K562 (cell line): ENCODE measurements around the gene TFAP2E. TPM values are rescaled to one million over a fixed set of nuclear protein-coding genes. Genes with fewer than 3 reads are reported as not detected.

Experiments
- ATF1 ChIP-seq, 2 experiments: fragments of 450-650 bp in 1 of 2; IDR thresholded peaks; 2 replicates each; pipeline ENCODE4 v1.6.1; 2016; ENCODE audit warnings: missing compliant biosample characterization in 1 of 2, missing genetic modification characterization in 1 of 2
- BCL6 ChIP-seq: fragments of 250-450 bp; sonication (Bioruptor Pico); IDR thresholded peaks from 2 replicates; pipeline ENCODE4 v1.4.0; 2020
- BRF1 ChIP-seq: IDR thresholded peaks from 3 replicates; pipeline ENCODE4 v1.6.1; 2011; ENCODE audit warnings: borderline replicate concordance, mild to moderate bottlenecking; ENCODE audit not compliant: insufficient read length; ENCODE audit errors: extremely low read depth
- GTF2F1 ChIP-seq: IDR thresholded peaks from 2 replicates; pipeline ENCODE4 v1.6.1; 2011; ENCODE audit warnings: low read depth, low read length, improper control_type of control experiment
- HNRNPUL1 ChIP-seq: fragments of 200-400 bp; formaldehyde crosslinking; IDR thresholded peaks from 2 replicates; pipeline ENCODE4 v1.6.1; 2017; ENCODE audit warnings: low read length
- KAT2B ChIP-seq: IDR thresholded peaks from one replicate; pipeline ENCODE4 v1.6.1; 2012; ENCODE audit warnings: low read depth, mild to moderate bottlenecking, control low read depth, inconsistent platforms, low read length, moderate library complexity
- MED1 ChIP-seq: sonication (generic); formaldehyde crosslinking; IDR thresholded peaks from 2 replicates; pipeline ENCODE4 v1.8.1; 2023; ENCODE audit warnings: missing genetic modification reagents, borderline replicate concordance
- NEUROD1 ChIP-seq: fragments of 150-350 bp; IDR thresholded peaks from 2 replicates; pipeline ENCODE4 v1.6.1; 2014; ENCODE audit warnings: borderline replicate concordance, low read length, low read depth; ENCODE audit not compliant: partially characterized antibody
- NR1H2 ChIP-seq: sonication (generic); formaldehyde crosslinking; IDR thresholded peaks from 2 replicates; pipeline ENCODE4 v1.4.0; 2020; ENCODE audit warnings: mild to moderate bottlenecking, missing genetic modification reagents
- PTRF ChIP-seq: fragments of 450-650 bp; IDR thresholded peaks from 2 replicates; pipeline ENCODE4 v1.6.1; 2016; ENCODE audit warnings: mild to moderate bottlenecking, missing genetic modification characterization, missing compliant biosample characterization
- SNRNP70 ChIP-seq: fragments of 200-400 bp; formaldehyde crosslinking; optimal IDR thresholded peaks from 2 replicates; pipeline ENCODE3; 2017; ENCODE audit warnings: low read depth, low read length
- XRCC5 ChIP-seq: fragments of 200-400 bp; formaldehyde crosslinking; IDR thresholded peaks from 2 replicates; pipeline ENCODE4 v1.6.1; 2017; ENCODE audit warnings: low read depth, mild to moderate bottlenecking, low read length
- ZC3H11A ChIP-seq: IDR thresholded peaks from 2 replicates; pipeline ENCODE4 v1.6.1; 2012; ENCODE audit warnings: low read depth, low read length, improper control_type of control experiment
- ZNF143 ChIP-seq: sonication (generic); formaldehyde crosslinking; IDR thresholded peaks from 2 replicates; pipeline ENCODE4 v1.9.0; 2022; ENCODE audit warnings: mild to moderate bottlenecking, missing genetic modification reagents
- ZNF165 ChIP-seq: fragments of 250-450 bp; sonication (Bioruptor Pico); IDR thresholded peaks from 2 replicates; pipeline ENCODE4 v1.4.0; 2020; ENCODE audit warnings: borderline replicate concordance
- ZNF695 ChIP-seq: fragments of 450-650 bp; formaldehyde crosslinking; IDR thresholded peaks from 2 replicates; pipeline ENCODE4 v1.4.0; 2020; ENCODE audit warnings: mild to moderate bottlenecking, moderate library complexity
- ZNF766 ChIP-seq: fragments of 200-800 bp; sonication (Bioruptor generic); conservative IDR thresholded peaks from 2 replicates; pipeline ENCODE4 v1.6.1; 2016; ENCODE audit warnings: missing genetic modification characterization, missing compliant biosample characterization
- ZNF785 ChIP-seq: fragments of 250-450 bp; sonication (Bioruptor Pico); IDR thresholded peaks from 2 replicates; pipeline ENCODE4 v1.4.0; 2020; ENCODE audit warnings: mild to moderate bottlenecking
- polyA plus RNA-seq, 8 experiments: library from polyadenylated mRNA; depleted of rRNA in 4 of 8; stranded (reverse) in 5 of 8; unstranded in 3 of 8; fragments of >200 nt; fragmentation: Nextera tagmentation in 2 of 8; fragmentation: Illumina TruSeq in 1 of 8; extraction: Ambion mirVana in 2 of 8; extraction: Trizol in 1 of 8; gene quantifications; 2 replicates each; pipeline versions ENCODE4 v1.2.1 to v1.2.3, GENCODE V29; 2011 to 2014; ENCODE audit warnings: inconsistent platforms in 1 of 8, missing spikeins in 1 of 8
- total RNA-seq, 7 experiments: library from RNA; depleted of rRNA in 6 of 7; stranded (reverse); fragments of >200 nt in 6 of 7; fragmentation: Illumina TruSeq in 2 of 7; extraction: Trizol in 2 of 7; gene quantifications; 2 replicates each; pipeline versions ENCODE4 v1.2.1 to v1.2.3, GENCODE V29; 2011 to 2021; ENCODE audit warnings: low replicate concordance in 1 of 7
- TF ChIP-seq, protein P1 (sequence below): sonication (generic); formaldehyde crosslinking; IDR thresholded peaks from 2 replicates; pipeline ENCODE4 v1.8.0; 2022; ENCODE audit warnings: mild to moderate bottlenecking, missing genetic modification reagents, borderline replicate concordance
- TF ChIP-seq, protein P2 (sequence below): fragments of 200-800 bp; sonication (Bioruptor generic); IDR thresholded peaks from 2 replicates; pipeline ENCODE4 v1.6.1; 2016; ENCODE audit warnings: missing genetic modification characterization, missing compliant biosample characterization
- TF ChIP-seq, protein P3 (sequence below): fragments of 250-450 bp; sonication (Bioruptor Pico); IDR thresholded peaks from 2 replicates; pipeline ENCODE4 v1.4.0; 2020; ENCODE audit warnings: borderline replicate concordance

TFAP2E gene
- total and polyA plus RNA-seq, 9 of the 15 experiments (the other 6 are each of a cell fraction or from before 2014, with no cell fraction given), result 0.03 to 0.11 (median 0.07) TPM; not detected in 4

DNA sequence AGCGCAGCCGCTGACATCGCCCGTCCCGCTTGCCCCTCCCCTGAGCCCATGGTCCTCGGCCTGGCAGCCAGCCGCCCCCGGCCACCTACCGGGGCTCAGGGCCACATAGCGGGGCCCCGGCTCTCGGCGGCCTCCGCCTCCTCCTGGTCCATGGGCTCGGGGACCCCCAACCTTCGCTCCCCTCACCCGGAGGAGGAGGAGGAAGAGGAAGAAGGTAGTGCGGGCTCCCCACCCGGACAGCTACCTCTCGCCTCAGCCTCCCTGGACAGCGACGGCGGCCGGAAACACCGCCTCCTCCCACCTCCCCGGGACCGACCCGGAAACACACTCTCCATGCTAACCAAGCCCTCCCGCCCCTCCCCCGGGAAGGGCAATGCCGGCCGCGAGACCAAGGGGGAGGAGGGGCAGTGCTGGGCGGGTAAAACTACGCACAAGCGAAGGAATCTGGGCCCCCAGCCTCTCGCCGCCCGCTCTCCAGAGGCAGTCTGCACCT, 15.9 kb upstream of the TFAP2E start, which contains the start of gene KIAA0319L (continued):
- TF ChIP-seq ZNF165 (CRISPR knock-in tag) (0 out of 2 replicates have a peak, but pooled peaks have one; percentile 52), ZNF143 (CRISPR knock-in tag) (peak; percentile 49; the same call in 1 of the 2 replicates), MED1 (CRISPR knock-in tag) (no peak), ATF1 (CRISPR knock-in tag; IDR thresholded peaks at IDR 0.05) (no peak), ATF1 (tag; IDR thresholded peaks at IDR 0.05) (no peak), SNRNP70 (no peak), ZNF785 (CRISPR knock-in tag) (no peak), KAT2B (no peak), BCL6 (no peak), ZC3H11A (no peak), ZNF766 (CRISPR knock-in tag) (peak; percentile 15; the same call in 1 of the 2 replicates), XRCC5 (no peak; the same call in 1 of the 2 replicates), GTF2F1 (no peak), ZNF695 (CRISPR knock-in tag) (no peak), PTRF (tag) (no peak), NEUROD1 (no peak), HNRNPUL1 (no peak), NR1H2 (CRISPR knock-in tag) (no peak), BRF1 (no peak)
- TF ChIP-seq, protein P1, sequence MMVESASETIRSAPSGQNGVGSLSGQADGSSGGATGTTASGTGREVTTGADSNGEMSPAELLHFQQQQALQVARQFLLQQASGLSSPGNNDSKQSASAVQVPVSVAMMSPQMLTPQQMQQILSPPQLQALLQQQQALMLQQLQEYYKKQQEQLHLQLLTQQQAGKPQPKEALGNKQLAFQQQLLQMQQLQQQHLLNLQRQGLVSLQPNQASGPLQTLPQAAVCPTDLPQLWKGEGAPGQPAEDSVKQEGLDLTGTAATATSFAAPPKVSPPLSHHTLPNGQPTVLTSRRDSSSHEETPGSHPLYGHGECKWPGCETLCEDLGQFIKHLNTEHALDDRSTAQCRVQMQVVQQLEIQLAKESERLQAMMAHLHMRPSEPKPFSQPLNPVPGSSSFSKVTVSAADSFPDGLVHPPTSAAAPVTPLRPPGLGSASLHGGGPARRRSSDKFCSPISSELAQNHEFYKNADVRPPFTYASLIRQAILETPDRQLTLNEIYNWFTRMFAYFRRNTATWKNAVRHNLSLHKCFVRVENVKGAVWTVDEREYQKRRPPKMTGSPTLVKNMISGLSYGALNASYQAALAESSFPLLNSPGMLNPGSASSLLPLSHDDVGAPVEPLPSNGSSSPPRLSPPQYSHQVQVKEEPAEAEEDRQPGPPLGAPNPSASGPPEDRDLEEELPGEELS (CRISPR knock-in tag), result no peak
- TF ChIP-seq, protein P2, sequence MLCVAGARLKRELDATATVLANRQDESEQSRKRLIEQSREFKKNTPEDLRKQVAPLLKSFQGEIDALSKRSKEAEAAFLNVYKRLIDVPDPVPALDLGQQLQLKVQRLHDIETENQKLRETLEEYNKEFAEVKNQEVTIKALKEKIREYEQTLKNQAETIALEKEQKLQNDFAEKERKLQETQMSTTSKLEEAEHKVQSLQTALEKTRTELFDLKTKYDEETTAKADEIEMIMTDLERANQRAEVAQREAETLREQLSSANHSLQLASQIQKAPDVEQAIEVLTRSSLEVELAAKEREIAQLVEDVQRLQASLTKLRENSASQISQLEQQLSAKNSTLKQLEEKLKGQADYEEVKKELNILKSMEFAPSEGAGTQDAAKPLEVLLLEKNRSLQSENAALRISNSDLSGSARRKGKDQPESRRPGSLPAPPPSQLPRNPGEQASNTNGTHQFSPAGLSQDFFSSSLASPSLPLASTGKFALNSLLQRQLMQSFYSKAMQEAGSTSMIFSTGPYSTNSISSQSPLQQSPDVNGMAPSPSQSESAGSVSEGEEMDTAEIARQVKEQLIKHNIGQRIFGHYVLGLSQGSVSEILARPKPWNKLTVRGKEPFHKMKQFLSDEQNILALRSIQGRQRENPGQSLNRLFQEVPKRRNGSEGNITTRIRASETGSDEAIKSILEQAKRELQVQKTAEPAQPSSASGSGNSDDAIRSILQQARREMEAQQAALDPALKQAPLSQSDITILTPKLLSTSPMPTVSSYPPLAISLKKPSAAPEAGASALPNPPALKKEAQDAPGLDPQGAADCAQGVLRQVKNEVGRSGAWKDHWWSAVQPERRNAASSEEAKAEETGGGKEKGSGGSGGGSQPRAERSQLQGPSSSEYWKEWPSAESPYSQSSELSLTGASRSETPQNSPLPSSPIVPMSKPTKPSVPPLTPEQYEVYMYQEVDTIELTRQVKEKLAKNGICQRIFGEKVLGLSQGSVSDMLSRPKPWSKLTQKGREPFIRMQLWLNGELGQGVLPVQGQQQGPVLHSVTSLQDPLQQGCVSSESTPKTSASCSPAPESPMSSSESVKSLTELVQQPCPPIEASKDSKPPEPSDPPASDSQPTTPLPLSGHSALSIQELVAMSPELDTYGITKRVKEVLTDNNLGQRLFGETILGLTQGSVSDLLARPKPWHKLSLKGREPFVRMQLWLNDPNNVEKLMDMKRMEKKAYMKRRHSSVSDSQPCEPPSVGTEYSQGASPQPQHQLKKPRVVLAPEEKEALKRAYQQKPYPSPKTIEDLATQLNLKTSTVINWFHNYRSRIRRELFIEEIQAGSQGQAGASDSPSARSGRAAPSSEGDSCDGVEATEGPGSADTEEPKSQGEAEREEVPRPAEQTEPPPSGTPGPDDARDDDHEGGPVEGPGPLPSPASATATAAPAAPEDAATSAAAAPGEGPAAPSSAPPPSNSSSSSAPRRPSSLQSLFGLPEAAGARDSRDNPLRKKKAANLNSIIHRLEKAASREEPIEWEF (CRISPR knock-in tag), result no peak
- TF ChIP-seq, protein P3, sequence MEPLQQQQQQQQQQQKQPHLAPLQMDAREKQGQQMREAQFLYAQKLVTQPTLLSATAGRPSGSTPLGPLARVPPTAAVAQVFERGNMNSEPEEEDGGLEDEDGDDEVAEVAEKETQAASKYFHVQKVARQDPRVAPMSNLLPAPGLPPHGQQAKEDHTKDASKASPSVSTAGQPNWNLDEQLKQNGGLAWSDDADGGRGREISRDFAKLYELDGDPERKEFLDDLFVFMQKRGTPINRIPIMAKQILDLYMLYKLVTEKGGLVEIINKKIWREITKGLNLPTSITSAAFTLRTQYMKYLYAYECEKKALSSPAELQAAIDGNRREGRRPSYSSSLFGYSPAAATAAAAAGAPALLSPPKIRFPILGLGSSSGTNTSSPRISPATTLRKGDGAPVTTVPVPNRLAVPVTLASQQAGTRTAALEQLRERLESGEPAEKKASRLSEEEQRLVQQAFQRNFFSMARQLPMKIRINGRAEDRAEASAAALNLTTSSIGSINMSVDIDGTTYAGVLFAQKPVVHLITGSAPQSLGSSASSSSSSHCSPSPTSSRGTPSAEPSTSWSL, result no peak
